SU-DHL-6 (cell line): Measurements from ENCODE around the gene REM2.
A peak's percentile ranks its signal among the peaks of the same experiment; 100 is the strongest.

Experiments used
- H2AFZ ChIP-seq: fragments of 200-600 bp; sonication (generic); 2 replicates; pipeline ENCODE4 v1.6.1; 2014; ENCODE audit warnings: low read depth, mild to moderate bottlenecking, moderate library complexity, mixed read lengths, antibody characterized with exemption, low read length; ENCODE audit not compliant: severe bottlenecking
- H3F3A ChIP-seq: fragments of 200-600 bp; shearing (Covaris generic); 2 replicates; pipeline ENCODE4 v1.6.0; 2016; ENCODE audit warnings: antibody characterized with exemption, mild to moderate bottlenecking; ENCODE audit not compliant: insufficient read depth
- H3K27ac ChIP-seq: fragments of 200-600 bp; sonication (generic); 2 replicates; pipeline ENCODE4 v1.5.1; 2016; ENCODE audit warnings: low read depth, mild to moderate bottlenecking, low read length, moderate library complexity, mixed read lengths
- H3K27me3 ChIP-seq: fragments of 200-600 bp; sonication (generic), shearing (Covaris generic); 2 replicates; pipeline ENCODE4 v1.6.0; 2014; ENCODE audit warnings: mild to moderate bottlenecking, low read length
- H3K36me3 ChIP-seq: fragments of 200-600 bp; sonication (generic); 2 replicates; pipeline ENCODE4 v1.6.1; 2014; ENCODE audit warnings: mild to moderate bottlenecking, low read length, mixed read lengths
- H3K4me2 ChIP-seq: fragments of 300-600, 200-600 bp; shearing (Covaris generic), sonication (generic); 2 replicates; pipeline ENCODE4 v1.6.0; 2014; ENCODE audit warnings: low read length, low read depth, mild to moderate bottlenecking; ENCODE audit not compliant: poor library complexity, severe bottlenecking
- H3K4me3 ChIP-seq: fragments of 200-600 bp; sonication (generic); 2 replicates; pipeline ENCODE4 v1.5.1; 2014; ENCODE audit warnings: antibody characterized with exemption, low read length, mild to moderate bottlenecking, mixed read lengths; ENCODE audit not compliant: insufficient read depth, poor library complexity, severe bottlenecking
- H3K79me2 ChIP-seq: fragments of 200-600 bp; sonication (generic); 2 replicates; pipeline ENCODE4 v1.6.1; 2014; ENCODE audit warnings: mild to moderate bottlenecking, low read length, moderate library complexity; ENCODE audit not compliant: insufficient read depth
- H3K9ac ChIP-seq: fragments of 200-600 bp; sonication (generic); 2 replicates; pipeline ENCODE4 v1.7.0; 2014; ENCODE audit warnings: mild to moderate bottlenecking, low read length
- H3K9me2 ChIP-seq: fragments of 200-600 bp; sonication (generic); replicated peaks from 2 replicates; pipeline ENCODE4 v1.6.1; 2014; ENCODE audit warnings: low read length; ENCODE audit not compliant: insufficient read depth
- H3K9me3 ChIP-seq: fragments of 200-600 bp; sonication (generic); 2 replicates; pipeline ENCODE4 v1.6.1; 2014; ENCODE audit warnings: low read length, mixed read lengths; ENCODE audit not compliant: insufficient read depth
- H4K20me1 ChIP-seq: fragments of 200-600 bp; sonication (generic); 2 replicates; pipeline ENCODE4 v1.6.1; 2014; ENCODE audit warnings: low read depth, mild to moderate bottlenecking, antibody characterized with exemption, low read length, moderate library complexity, mixed read lengths
- CTCF ChIP-seq: fragments of 200-600 bp; sonication (generic); IDR thresholded peaks from one replicate; pipeline ENCODE4 v1.5.1; 2017; ENCODE audit warnings: antibody characterized with exemption, mild to moderate bottlenecking, low read length, moderate library complexity; ENCODE audit not compliant: insufficient read depth, poor library complexity, severe bottlenecking
- EZH2phosphoT487 ChIP-seq: fragments of 200-600 bp; sonication (generic), shearing (Covaris generic); conservative IDR thresholded peaks from 2 replicates; pipeline ENCODE4 v1.6.1; 2018; ENCODE audit warnings: mild to moderate bottlenecking, antibody characterized with exemption, low read length, moderate library complexity, mixed read lengths

REM2 gene

DNA sequence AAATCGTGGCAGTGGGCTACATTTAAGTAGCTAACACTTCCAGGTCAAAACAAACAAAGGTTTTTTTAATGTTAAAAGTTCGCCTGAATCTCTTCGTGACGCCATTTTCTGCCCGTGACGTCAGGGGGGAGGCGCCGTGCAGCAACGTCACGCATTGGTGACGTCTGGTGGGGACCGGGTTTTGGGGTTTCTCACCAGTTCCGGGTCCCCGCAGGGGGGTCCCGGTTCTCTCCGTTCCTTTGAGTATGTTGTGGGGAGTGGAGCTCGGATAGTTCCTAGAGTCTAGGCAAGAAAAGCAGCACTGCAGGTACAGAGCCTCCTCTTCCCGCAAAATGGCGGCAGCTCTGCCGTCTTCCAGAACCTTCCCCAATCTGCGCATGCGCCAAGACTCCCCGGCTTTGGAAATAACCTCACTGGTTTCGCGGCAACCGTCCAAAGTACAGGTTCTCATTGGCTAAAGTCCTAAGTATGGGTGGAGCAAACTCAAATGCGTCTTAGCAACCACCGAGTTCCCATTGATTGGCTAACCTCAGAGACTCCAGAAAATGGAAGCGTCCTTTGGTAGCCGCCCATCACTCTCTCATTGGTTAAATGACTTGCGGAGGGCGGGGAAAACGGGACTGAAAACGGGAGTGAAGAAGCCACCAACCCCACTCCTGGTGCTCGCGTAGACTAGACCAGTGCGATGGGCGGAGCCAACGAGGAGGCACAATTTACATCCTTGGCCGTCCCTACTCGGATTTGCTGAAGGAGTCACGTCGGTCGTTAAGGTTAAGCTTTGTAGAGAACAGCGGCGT is 36.0 kb downstream of the REM2 start, which contains the start of gene RBM23:
Gene RBM23, minus strand, starts transcription at position 346 of the 797 bp plus-strand sequence.
- Histone ChIP-seq H3K4me2 (peak within 1 kb of the TSS; percentile 68), H3K36me3 (0 out of 2 replicates have a peak, but pooled peaks cover 5% of the 10 kb centered on the region), H3K9me2 (no peaks in the 10 kb centered on the region), H3K4me3 (peak within 1 kb of the TSS; percentile 92), H3K27me3 (no peaks in the 10 kb centered on the region), H3K27ac (peak within 1 kb of the TSS; percentile 70), H3F3A (peaks cover 14% of the 10 kb centered on the region), H2AFZ (peak within 1 kb of the TSS; percentile 35), H3K79me2 (peaks cover 42% of the 10 kb centered on the region), H4K20me1 (no peaks in the 10 kb centered on the region), H3K9ac (peak within 1 kb of the TSS; percentile 69), H3K9me3 (no peaks in the 10 kb centered on the region)
- TF ChIP-seq EZH2phosphoT487 = no peak
- no peak for TF ChIP-seq CTCF

GRCh38 chr14:22919601-22919921 is 36.5 kb downstream of the REM2 start:
- Histone ChIP-seq H4K20me1 (no peaks in the 10 kb centered on the region), H3F3A (peaks cover 14% of the 10 kb centered on the region), H3K4me3 (peak overlapping the region; percentile 20), H3K4me2 (peak overlapping the region; percentile 58), H3K9me2 (no peaks in the 10 kb centered on the region), H3K79me2 (peaks cover 38% of the 10 kb centered on the region), H3K9ac (peak overlapping the region; percentile 49), H2AFZ (peak overlapping the region; percentile 35), H3K36me3 (peaks cover 5% of the 10 kb centered on the region; the same call in 1 of the 2 replicates), H3K27me3 (no peaks in the 10 kb centered on the region), H3K9me3 (no peaks in the 10 kb centered on the region), H3K27ac (peak overlapping the region; percentile 59)
- TF ChIP-seq CTCF (no peak), EZH2phosphoT487 (no peak)

DNA sequence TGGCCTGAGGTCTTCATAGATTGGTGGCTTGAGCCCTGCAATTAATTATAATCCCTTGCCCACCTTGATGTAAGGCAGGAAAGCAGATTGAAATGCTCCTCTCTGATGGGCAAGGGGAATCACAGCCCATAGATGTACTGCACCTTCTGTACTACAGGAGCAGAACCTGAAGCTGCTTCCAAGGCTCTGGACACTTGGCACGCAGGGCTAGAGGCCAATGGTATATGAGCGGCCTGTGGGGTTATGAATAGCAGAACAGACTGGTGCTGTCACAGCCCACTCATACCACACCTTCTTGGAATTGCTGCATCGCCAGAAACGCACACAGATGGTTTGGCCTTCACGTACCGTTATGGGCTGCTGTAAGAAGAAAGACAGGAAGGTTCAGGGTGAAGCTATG is 37.7 kb downstream of the REM2 start:
- H3K79me2 ChIP-seq = peaks cover 29% of the 10 kb centered on the region
- no peak overlapping the region for H3K9ac ChIP-seq
- H3K27me3 ChIP-seq = no peaks in the 10 kb centered on the region
- H3F3A ChIP-seq = peaks cover 14% of the 10 kb centered on the region
- H3K27ac ChIP-seq = no peak overlapping the region
- no peak for TF ChIP-seq EZH2phosphoT487
- TF ChIP-seq CTCF = no peak
- H3K4me3 ChIP-seq = no peak overlapping the region
- H3K4me2 ChIP-seq = no peak overlapping the region
- H4K20me1 ChIP-seq = no peaks in the 10 kb centered on the region
- no peaks in the 10 kb centered on the region for H3K9me2 ChIP-seq
- no peak overlapping the region for H2AFZ ChIP-seq
- H3K9me3 ChIP-seq = no peaks in the 10 kb centered on the region
- H3K36me3 ChIP-seq = peaks cover 8% of the 10 kb centered on the region; the same call in 1 of the 2 replicates
